K562 (cell line): ENCODE data around the gene MICALL2. TPM values are rescaled to one million over a fixed set of nuclear protein-coding genes. Genes with fewer than 3 reads are reported as not detected.

Experiments used
- ATAC-seq: fragments of 200-7000 bp; cut with Tn5 transposase; 3 replicates; pipeline ENCODE4 v1.9.1; 2020; ENCODE audit warnings: moderate library complexity
- BruUV-seq: library from RNA; stranded (reverse); fragments of 400-500 nt; replicated peaks from 2 replicates; lab custom pipeline; 2021; lab: Mats Ljungman, UMichigan
- CTCF ChIA-PET: fragments of 300-600 bp; formaldehyde crosslinking; extraction: SDS; loops from one replicate; lab custom pipeline; 2021; ENCODE audit warnings: low intra/inter-chr PET ratio; lab: Yijun Ruan, JAX
- POLR2A ChIA-PET: fragments of 300-600, 350-650 bp; sonication (Branson Sonifier 250); formaldehyde crosslinking; extraction: SDS; loops from one replicate; lab custom pipeline; 2021; ENCODE audit warnings: antibody characterized with exemption, inconsistent platforms; lab: Yijun Ruan, JAX
- DNase-seq, 4 experiments: peaks; one replicate each; pipeline versions ENCODE4 v3.0.0 to v3.0.0-alpha.2; 2011 to 2018; ENCODE audit warnings: low spot score in 3 of 4, mixed read lengths in 3 of 4; ENCODE audit errors: extremely low read depth in 1 of 4
- FAIRE-seq: peaks from 2 replicates; lab custom pipeline; 2011; peaks lifted over from hg19 to GRCh38; lab: Jason Lieb, UNC
- H2AFZ ChIP-seq: 2 replicates; pipeline ENCODE4 v1.6.0; 2011; ENCODE audit warnings: low read depth, low read length, control low read depth, inconsistent platforms
- H3K27ac ChIP-seq: fragments of 200-600 bp; 3 replicates; pipeline ENCODE4 v1.8.0; 2011; ENCODE audit warnings: low read depth, mild to moderate bottlenecking, control low read depth, inconsistent platforms, low read length, moderate library complexity, mixed read lengths; ENCODE audit errors: extremely low read depth
- H3K27me3 ChIP-seq, 2 experiments: fragments of 300-600 bp in 1 of 2; 2 replicates in 1 of 2; 3 replicates in 1 of 2; pipeline versions ENCODE4 v1.6.0 to v1.8.0; 2011; ENCODE audit warnings: inconsistent platforms in 2 of 2, low read length in 2 of 2, mild to moderate bottlenecking in 1 of 2, mixed read lengths in 1 of 2, moderate library complexity in 1 of 2; ENCODE audit not compliant: control insufficient read depth in 2 of 2, insufficient read depth in 2 of 2
- H3K36me3 ChIP-seq: fragments of 300-600 bp; 3 replicates; pipeline ENCODE4 v1.8.0; 2011; ENCODE audit warnings: mild to moderate bottlenecking, low read length, inconsistent platforms; ENCODE audit not compliant: control insufficient read depth, insufficient read depth
- H3K4me1 ChIP-seq, 2 experiments: fragments of 200-600 bp in 1 of 2; replicated peaks in 1 of 2; 2 replicates in 1 of 2; 3 replicates in 1 of 2; pipeline versions ENCODE4 v1.5.1 to v1.8.0; 2011; ENCODE audit warnings: inconsistent platforms in 2 of 2, low read length in 2 of 2, mild to moderate bottlenecking in 1 of 2, mixed read lengths in 1 of 2, moderate library complexity in 1 of 2; ENCODE audit not compliant: control insufficient read depth in 2 of 2, insufficient read depth in 2 of 2
- H3K4me2 ChIP-seq: 2 replicates; pipeline ENCODE4 v1.6.1; 2011; ENCODE audit warnings: low read length, control low read depth, inconsistent platforms, mixed read lengths; ENCODE audit not compliant: insufficient read depth
- H3K4me3 ChIP-seq: fragments of 200-600 bp; sonication (generic), shearing (Covaris generic); 2 replicates; pipeline ENCODE4 v1.5.1; 2016; ENCODE audit warnings: control low read depth, inconsistent platforms
- H3K79me2 ChIP-seq: fragments of 200-600 bp; 3 replicates; pipeline ENCODE4 v1.8.0; 2011; ENCODE audit warnings: low read length, inconsistent platforms; ENCODE audit not compliant: control insufficient read depth, insufficient read depth
- H3K9ac ChIP-seq, 2 experiments: 2 replicates each; pipeline versions ENCODE4 v1.6.0 to v1.6.1; 2011; ENCODE audit warnings: low read depth in 2 of 2, low read length in 2 of 2, control low read depth in 1 of 2, inconsistent platforms in 1 of 2, mild to moderate bottlenecking in 1 of 2, mixed read lengths in 1 of 2; ENCODE audit not compliant: insufficient read depth in 1 of 2
- H3K9me1 ChIP-seq: one replicate; pipeline ENCODE4 v1.6.0; 2011; ENCODE audit warnings: inconsistent platforms, mild to moderate bottlenecking, low read length, moderate library complexity; ENCODE audit not compliant: control insufficient read depth, insufficient read depth
- H3K9me3 ChIP-seq: replicated peaks from 2 replicates; pipeline ENCODE4 v1.5.1; 2011; ENCODE audit warnings: low read depth, low read length, inconsistent platforms; ENCODE audit not compliant: control insufficient read depth, insufficient read depth
- H4K20me1 ChIP-seq: replicated peaks from 2 replicates; pipeline ENCODE4 v1.6.1; 2011; ENCODE audit warnings: low read length, inconsistent platforms, mixed read lengths; ENCODE audit not compliant: control insufficient read depth, insufficient read depth
- MEF2D ChIP-seq: conservative IDR thresholded peaks from 2 replicates; pipeline ENCODE4 v1.6.1; 2016; ENCODE audit warnings: low read depth, missing genetic modification characterization, missing compliant biosample characterization
- MYNN ChIP-seq, 2 experiments: sonication (generic); formaldehyde crosslinking in 1 of 2; IDR thresholded peaks; 2 replicates each; pipeline versions ENCODE4 v1.5.0 to v1.6.1; 2016 to 2020; ENCODE audit warnings: antibody characterized with exemption in 1 of 2, missing genetic modification reagents in 1 of 2
- POLR2G ChIP-seq: fragments of 200-400 bp; formaldehyde crosslinking; IDR thresholded peaks from 2 replicates; pipeline ENCODE4 v1.6.1; 2017; ENCODE audit warnings: low read depth, mild to moderate bottlenecking, antibody characterized with exemption, low read length, moderate library complexity
- SMARCB1 ChIP-seq: IDR thresholded peaks from 2 replicates; pipeline ENCODE4 v1.6.1; 2011; ENCODE audit warnings: improper control_type of control experiment, low read depth; ENCODE audit not compliant: insufficient read length
- ZNF24 ChIP-seq: fragments of 450-650 bp; IDR thresholded peaks from 2 replicates; pipeline ENCODE4 v1.6.1; 2016
- WGBS: fragments of 100-300 bp; shearing (Covaris generic); methylation state at CpG from one replicate; pipeline ENCODE4 v1.1.6; 2016; ENCODE audit warnings: low coverage, mixed read lengths; ENCODE audit not compliant: insufficient coverage; ENCODE audit errors: missing lambda C conversion rate; 5-methylcytosine and 5-hydroxymethylcytosine counted together
- in situ Hi-C: fragments of 300-500 bp; cut with MboI; formaldehyde crosslinking; loops from 4 replicates; pipeline ENCODE4 v1.15.0; 2018; ENCODE audit warnings: inconsistent platforms, mixed read lengths
- intact Hi-C: fragments of 100-400 bp; cut with micrococcal nuclease; formaldehyde crosslinking; loops from 2 replicates; pipeline ENCODE4 v1.14.2; 2022
- polyA plus RNA-seq, 8 experiments: library from polyadenylated mRNA; depleted of rRNA in 4 of 8; stranded (reverse) in 5 of 8; unstranded in 3 of 8; fragments of >200 nt; fragmentation: Nextera tagmentation in 2 of 8; fragmentation: Illumina TruSeq in 1 of 8; extraction: Ambion mirVana in 2 of 8; extraction: Trizol in 1 of 8; gene quantifications; 2 replicates each; pipeline versions ENCODE4 v1.2.1 to v1.2.3, GENCODE V29; 2011 to 2014; ENCODE audit warnings: inconsistent platforms in 1 of 8, missing spikeins in 1 of 8
- total RNA-seq, 7 experiments: library from RNA; depleted of rRNA in 6 of 7; stranded (reverse); fragments of >200 nt in 6 of 7; fragmentation: Illumina TruSeq in 2 of 7; extraction: Trizol in 2 of 7; gene quantifications; 2 replicates each; pipeline versions ENCODE4 v1.2.1 to v1.2.3, GENCODE V29; 2011 to 2021; ENCODE audit warnings: low replicate concordance in 1 of 7

The MICALL2 gene
- total and polyA plus RNA-seq, 9 of the 15 experiments (the other 6 are each of a cell fraction or from before 2014, with no cell fraction given) = 1.8 to 103 (median 17.0) TPM

GRCh38 chr7:1430056-1430845 lies 29.0 kb downstream of the MICALL2 start:
- in situ Hi-C loops = loop anchor here (5.0 kb wide), 1 partner anchor 37 kb away; no protein-coding TSS in a partner anchor
- H4K20me1 ChIP-seq = peaks cover 12% of the 10 kb centered on the region; the same call in 1 of the 2 replicates

More at GRCh38 chr7:1430056-1430845, 29.0 kb downstream of the MICALL2 start:
- no peaks in the 10 kb centered on the region for H3K9me3 ChIP-seq
- CTCF ChIA-PET = no interaction called here
- ATAC-seq = no peak
- no peak overlapping the region for H3K27ac ChIP-seq
- H3K9me1 ChIP-seq = peaks cover 3% of the 10 kb centered on the region
- peaks cover 6 to 66% of the 10 kb centered on the region in 2 experiments; a peak in 3 of 5 replicates for H3K4me1 ChIP-seq
- peak overlapping the region in 1 of 2 experiments; percentile 88; a peak in 2 of 4 replicates for H3K9ac ChIP-seq
- intact Hi-C loops = no loop called here
- no peak overlapping the region for H2AFZ ChIP-seq
- H3K27me3 ChIP-seq = no peaks in the 10 kb centered on the region
- H3K4me3 ChIP-seq = no peak overlapping the region
- FAIRE-seq = no peak
- WGBS = 75% methylated on average over 21 of the region's 32 CpGs
- TF ChIP-seq ZNF24 (peak; percentile 53; the same call in 1 of the 2 replicates), MYNN (IDR thresholded peaks at IDR 0.05) (no peak), MYNN (CRISPR knock-in tag; IDR thresholded peaks at IDR 0.05) (no peak), SMARCB1 (no peak), MEF2D (no peak), POLR2G (peak; percentile 22)
- no peak for DNase-seq
- BruUV-seq = no TSS peak
- POLR2A ChIA-PET = interaction anchor here (0.7 kb wide), 1 partner anchor 207 kb away, joined by 4 read pairs; no protein-coding TSS in a partner anchor
- H3K4me2 ChIP-seq = no peak overlapping the region
- no peaks in the 10 kb centered on the region for H3K79me2 ChIP-seq
- peaks cover 12% of the 10 kb centered on the region; the same call in 1 of the 3 replicates for H3K36me3 ChIP-seq
